Chondrocyte (in vitro differentiated cells): Measurements from ENCODE around the gene TOB1. TPM values are rescaled to one million over a fixed set of nuclear protein-coding genes. Genes with fewer than 3 reads are reported as not detected.
"Not testable (repeated sequence)": the region's sequence is repeated elsewhere in the genome, so short reads cannot be mapped to it uniquely, and the experiment has no call there.

ENCODE experiments used
- DNase-seq: peaks from one replicate; pipeline ENCODE4 v3.0.0; 2021; ENCODE audit warnings: mixed read lengths, low spot score
- H3K27ac Mint-ChIP-seq: one replicate; pipeline ENCODE4 v1.8.0; 2021; ENCODE audit warnings: mild to moderate bottlenecking, moderate library complexity, mixed read lengths; ENCODE audit not compliant: unreplicated experiment
- H3K27me3 Mint-ChIP-seq: 2 replicates; pipeline ENCODE4 v1.8.0; 2021; ENCODE audit warnings: low read depth, mixed read lengths
- H3K36me3 Mint-ChIP-seq: 2 replicates; pipeline ENCODE4 v1.8.0; 2021; ENCODE audit warnings: low read depth, mixed read lengths
- H3K4me1 Mint-ChIP-seq: 2 replicates; pipeline ENCODE4 v1.8.0; 2021; ENCODE audit warnings: low read depth, mild to moderate bottlenecking, mixed read lengths
- H3K4me3 Mint-ChIP-seq: one replicate; pipeline ENCODE4 v1.8.0; 2021; ENCODE audit warnings: mild to moderate bottlenecking, moderate library complexity, mixed read lengths; ENCODE audit not compliant: unreplicated experiment
- H3K9me3 Mint-ChIP-seq: 2 replicates; pipeline ENCODE4 v1.8.0; 2021; ENCODE audit warnings: low read depth, mixed read lengths
- total RNA-seq: library from RNA; stranded (reverse); gene quantifications from 3 replicates; pipeline ENCODE4 v1.2.1, GENCODE V29; 2021
- TF ChIP-seq, protein P1 (sequence below): fragments of 200-600 bp; sonication (generic); IDR thresholded peaks from 2 replicates; pipeline ENCODE4 v1.5.0; 2021; ENCODE audit warnings: antibody characterized with exemption, mild to moderate bottlenecking, moderate library complexity

Gene TOB1
- total RNA-seq, 1 donor from 2014 or later: 36.6 TPM

GRCh38 chr17:50879086-50879485 is 12.9 kb upstream of the TOB1 start:
- TF ChIP-seq, protein P1, sequence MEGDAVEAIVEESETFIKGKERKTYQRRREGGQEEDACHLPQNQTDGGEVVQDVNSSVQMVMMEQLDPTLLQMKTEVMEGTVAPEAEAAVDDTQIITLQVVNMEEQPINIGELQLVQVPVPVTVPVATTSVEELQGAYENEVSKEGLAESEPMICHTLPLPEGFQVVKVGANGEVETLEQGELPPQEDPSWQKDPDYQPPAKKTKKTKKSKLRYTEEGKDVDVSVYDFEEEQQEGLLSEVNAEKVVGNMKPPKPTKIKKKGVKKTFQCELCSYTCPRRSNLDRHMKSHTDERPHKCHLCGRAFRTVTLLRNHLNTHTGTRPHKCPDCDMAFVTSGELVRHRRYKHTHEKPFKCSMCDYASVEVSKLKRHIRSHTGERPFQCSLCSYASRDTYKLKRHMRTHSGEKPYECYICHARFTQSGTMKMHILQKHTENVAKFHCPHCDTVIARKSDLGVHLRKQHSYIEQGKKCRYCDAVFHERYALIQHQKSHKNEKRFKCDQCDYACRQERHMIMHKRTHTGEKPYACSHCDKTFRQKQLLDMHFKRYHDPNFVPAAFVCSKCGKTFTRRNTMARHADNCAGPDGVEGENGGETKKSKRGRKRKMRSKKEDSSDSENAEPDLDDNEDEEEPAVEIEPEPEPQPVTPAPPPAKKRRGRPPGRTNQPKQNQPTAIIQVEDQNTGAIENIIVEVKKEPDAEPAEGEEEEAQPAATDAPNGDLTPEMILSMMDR: no peak
- DNase-seq: no peak
- no peaks in the 10 kb centered on the region for H3K36me3 Mint-ChIP-seq
- peaks cover 2% of the 10 kb centered on the region for H3K27me3 Mint-ChIP-seq
- peaks cover 6% of the 10 kb centered on the region for H3K9me3 Mint-ChIP-seq
- H3K27ac Mint-ChIP-seq: no peak overlapping the region
- no peak overlapping the region for H3K4me3 Mint-ChIP-seq
- peaks cover 7% of the 10 kb centered on the region for H3K4me1 Mint-ChIP-seq

GRCh38 chr17:50877838-50878237 is 11.7 kb upstream of the TOB1 start:
- peaks cover 4% of the 10 kb centered on the region for H3K4me1 Mint-ChIP-seq
- H3K36me3 Mint-ChIP-seq: no peaks in the 10 kb centered on the region
- H3K9me3 Mint-ChIP-seq: peaks cover 6% of the 10 kb centered on the region
- DNase-seq: no peak
- H3K27me3 Mint-ChIP-seq: peaks cover 2% of the 10 kb centered on the region
- TF ChIP-seq, protein P1: no peak
- no peak overlapping the region for H3K27ac Mint-ChIP-seq
- H3K4me3 Mint-ChIP-seq: no peak overlapping the region

DNA sequence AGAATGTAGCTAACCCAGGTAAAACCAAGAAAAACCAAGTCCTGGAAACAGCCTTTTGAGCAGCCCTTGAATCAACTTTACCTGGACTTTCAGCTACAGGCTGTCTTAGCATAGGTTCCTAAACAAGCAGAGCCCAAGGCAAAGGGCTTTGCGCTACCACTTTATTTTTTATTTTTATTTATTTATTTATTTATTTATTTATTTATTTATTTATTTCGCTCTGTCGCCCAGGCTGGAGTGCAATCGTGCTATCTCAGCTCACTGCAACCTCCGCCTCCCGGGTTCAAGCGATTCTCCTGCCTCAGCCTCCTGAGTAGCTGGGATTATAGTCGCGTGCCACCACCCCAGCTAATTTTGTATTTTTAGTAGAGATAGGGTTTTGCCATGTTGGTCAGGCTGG is 10.9 kb upstream of the TOB1 start:
- not testable (repeated sequence) for DNase-seq, H3K27ac Mint-ChIP-seq, H3K4me3 Mint-ChIP-seq, H3K9me3 Mint-ChIP-seq, H3K4me1 Mint-ChIP-seq, H3K36me3 Mint-ChIP-seq, H3K27me3 Mint-ChIP-seq

GRCh38 chr17:50875074-50875473 is 8.9 kb upstream of the TOB1 start:
- no peak for DNase-seq
- Mint-ChIP-seq H3K27ac (no peak overlapping the region), H3K9me3 (peaks cover 4% of the 10 kb centered on the region), H3K4me3 (no peak overlapping the region), H3K4me1 (no peaks in the 10 kb centered on the region), H3K36me3 (no peaks in the 10 kb centered on the region), H3K27me3 (peaks cover 2% of the 10 kb centered on the region)
- TF ChIP-seq, protein P1: no peak

- TF ChIP-seq, protein P1: no peak
- Mint-ChIP-seq H3K36me3 (no peaks in the 10 kb centered on the region), H3K27ac (no peak overlapping the region), H3K27me3 (peaks cover 2% of the 10 kb centered on the region), H3K4me1 (peaks cover 10% of the 10 kb centered on the region), H3K4me3 (no peak overlapping the region), H3K9me3 (no peaks in the 10 kb centered on the region)
- no peak for DNase-seq
Measured at GRCh38 chr17:50872710-50873424, 6.7 kb upstream of the TOB1 start.

- H3K27me3 Mint-ChIP-seq: peaks cover 2% of the 10 kb centered on the region
- peaks cover 15% of the 10 kb centered on the region for H3K4me1 Mint-ChIP-seq
- no peak overlapping the region for H3K27ac Mint-ChIP-seq
- no peak for DNase-seq
- H3K9me3 Mint-ChIP-seq: no peaks in the 10 kb centered on the region
- no peak overlapping the region for H3K4me3 Mint-ChIP-seq
- no peaks in the 10 kb centered on the region for H3K36me3 Mint-ChIP-seq
- TF ChIP-seq, protein P1: no peak
Measured at GRCh38 chr17:50871898-50872297, 5.7 kb upstream of the TOB1 start.
